Inflammatory macrophage (primary cell): ENCODE measurements around the gene CCDC69.
A peak's percentile ranks its signal among the peaks of the same experiment; 100 is the strongest.
"Not testable (repeated sequence)": the region's sequence is repeated elsewhere in the genome, so short reads cannot be mapped to it uniquely, and the experiment has no call there.

Experiments used
- DNase-seq, 2 donors: peaks; one replicate each; pipeline ENCODE4 v3.0.0-alpha.2; 2020 to 2022

The CCDC69 gene

DNA sequence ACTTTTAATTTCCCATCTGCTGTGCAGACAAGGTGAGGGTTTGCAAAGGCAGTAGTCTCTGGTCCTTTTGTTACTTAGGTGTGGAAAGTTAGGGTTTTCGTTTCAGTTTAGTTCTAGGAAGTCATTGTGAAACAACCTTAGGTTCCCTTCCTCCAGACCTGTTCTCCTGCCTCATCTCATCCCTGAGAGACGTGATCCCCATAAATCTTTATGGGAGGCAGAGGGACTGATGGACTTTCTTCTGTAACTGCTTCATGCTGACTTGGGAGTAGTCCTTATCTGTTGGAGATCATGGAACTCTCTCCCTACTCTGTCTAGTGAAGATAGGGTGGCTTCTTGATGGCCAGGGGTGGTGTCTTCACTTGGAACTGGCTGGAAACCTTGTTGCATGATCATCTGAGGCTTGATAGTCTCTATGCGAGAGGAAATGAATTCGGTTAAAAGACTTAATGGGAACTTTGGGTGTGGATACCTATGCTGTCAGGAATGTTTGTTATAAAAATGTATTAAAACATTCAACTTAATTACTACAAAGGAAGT lies 21.9 kb upstream of the CCDC69 start:
- DNase-seq, result no peak

DNA sequence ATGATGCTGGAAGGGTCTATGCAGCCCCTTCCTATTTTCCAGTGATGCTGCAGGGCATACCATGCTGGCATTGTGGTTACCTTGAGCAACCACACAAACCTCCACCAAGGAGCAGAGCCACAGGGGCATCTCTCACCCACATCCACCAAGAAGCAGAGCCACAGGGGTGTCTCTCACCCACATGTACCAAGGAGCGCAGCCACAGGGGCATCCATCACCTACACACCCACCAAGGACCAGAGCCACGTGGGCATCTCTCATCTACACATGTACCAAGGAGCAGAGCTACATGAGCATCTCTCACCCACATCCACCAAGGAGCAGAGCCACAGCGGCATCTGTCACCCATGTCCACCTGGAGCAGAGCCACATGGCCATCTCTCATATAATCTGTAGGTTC lies 20.3 kb upstream of the CCDC69 start:
- no peak for DNase-seq

DNA sequence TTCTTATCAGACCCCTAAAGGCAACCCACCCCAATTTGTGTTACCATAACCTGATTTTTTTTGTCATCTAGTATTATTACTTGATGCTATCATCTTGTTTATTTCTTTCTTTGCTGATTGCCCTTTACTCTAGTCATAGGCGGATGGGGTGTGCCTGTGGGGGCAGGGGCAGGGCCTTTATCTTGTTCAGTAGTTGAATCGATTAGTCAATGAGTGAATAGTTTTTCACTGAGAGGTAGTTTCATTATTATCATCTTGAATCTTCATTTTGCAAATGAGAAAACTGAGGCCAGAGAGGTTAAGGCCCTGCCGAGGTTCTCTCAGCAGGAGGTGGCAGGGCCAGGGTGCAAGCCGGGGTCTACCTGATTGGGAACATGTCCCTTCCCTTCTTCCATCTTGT lies 19.7 kb upstream of the CCDC69 start:
- no peak for DNase-seq

DNA sequence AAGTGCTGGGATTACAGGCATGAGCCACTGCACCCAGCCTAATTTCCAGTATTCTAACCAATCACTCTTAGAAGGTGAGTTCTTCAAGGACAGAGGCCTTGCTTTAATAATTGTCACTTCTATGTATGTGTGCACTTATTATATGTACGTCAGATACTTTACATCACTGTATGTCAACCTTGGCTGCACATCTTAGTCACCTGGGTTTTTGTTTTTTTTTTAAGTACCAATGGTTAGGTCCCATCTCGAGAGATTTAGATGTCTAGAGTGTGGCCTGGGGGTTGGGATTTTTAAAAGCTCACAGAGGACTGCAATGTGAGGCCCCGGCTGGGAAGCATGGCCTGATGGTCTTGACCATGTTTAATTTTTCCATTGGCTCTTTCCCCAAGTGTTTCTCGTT lies 19.2 kb upstream of the CCDC69 start:
- no peak for DNase-seq

DNA sequence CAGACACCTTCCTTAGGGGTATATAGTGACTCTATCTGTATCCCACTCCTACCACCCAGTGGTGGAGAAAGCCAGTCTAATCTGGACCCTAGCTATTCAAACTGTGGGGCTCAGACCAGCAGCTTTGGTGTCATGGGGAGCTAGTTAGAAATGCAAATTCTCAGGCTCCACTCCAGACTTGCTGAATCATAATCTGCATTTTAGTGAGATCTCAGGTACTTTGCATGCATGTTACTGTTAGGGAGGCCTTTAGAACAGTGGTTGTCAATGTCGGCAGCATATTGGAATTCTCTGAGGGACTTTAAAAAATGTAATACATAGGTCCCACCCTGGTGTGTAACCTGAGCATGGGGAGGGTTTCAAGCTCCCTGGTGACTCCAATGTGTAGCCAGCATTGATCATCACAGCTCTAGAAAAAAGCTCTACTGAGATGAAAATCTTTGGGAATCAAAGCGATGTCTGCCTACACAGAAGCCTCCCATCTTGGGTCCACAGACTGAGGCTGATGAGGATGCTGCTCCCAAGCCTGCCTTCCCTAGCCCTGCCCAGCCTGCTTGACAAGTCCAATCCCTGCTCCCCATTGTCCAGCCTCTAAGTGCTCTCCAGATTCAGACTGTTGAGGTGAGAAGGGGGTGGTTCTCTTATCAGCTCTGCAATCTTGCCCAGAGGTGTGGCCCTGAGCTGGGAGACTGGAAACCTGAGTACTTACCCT lies 17.2 kb upstream of the CCDC69 start:
- DNase-seq, result no peak

DNA sequence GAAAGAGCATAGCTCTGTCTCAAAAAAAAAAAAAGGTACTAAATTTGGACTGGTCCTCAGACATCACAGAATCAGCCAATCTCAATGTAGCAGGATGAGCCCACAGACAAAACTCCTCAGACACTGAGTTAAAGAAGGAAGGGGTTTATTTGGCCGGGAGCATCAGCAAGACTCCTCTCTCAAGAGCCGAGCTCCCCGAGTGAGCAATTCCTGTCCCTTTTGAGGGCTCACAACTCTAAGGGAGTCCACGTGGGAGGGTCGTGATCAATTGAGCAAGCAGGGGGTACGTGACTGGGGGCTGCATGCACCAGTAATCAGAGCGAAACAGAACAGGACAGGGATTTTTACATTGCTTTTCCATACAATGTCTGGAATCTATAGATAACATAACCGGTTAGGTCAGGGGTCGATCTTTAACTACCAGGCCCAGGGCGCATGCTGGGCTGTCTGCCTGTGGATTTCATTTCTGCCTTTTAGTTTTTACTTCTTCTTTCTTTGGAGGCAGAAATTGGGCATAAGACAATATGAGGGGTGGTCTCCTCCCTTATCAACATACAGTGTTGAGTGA lies 16.5 kb upstream of the CCDC69 start:
- not testable (repeated sequence) for DNase-seq

DNA sequence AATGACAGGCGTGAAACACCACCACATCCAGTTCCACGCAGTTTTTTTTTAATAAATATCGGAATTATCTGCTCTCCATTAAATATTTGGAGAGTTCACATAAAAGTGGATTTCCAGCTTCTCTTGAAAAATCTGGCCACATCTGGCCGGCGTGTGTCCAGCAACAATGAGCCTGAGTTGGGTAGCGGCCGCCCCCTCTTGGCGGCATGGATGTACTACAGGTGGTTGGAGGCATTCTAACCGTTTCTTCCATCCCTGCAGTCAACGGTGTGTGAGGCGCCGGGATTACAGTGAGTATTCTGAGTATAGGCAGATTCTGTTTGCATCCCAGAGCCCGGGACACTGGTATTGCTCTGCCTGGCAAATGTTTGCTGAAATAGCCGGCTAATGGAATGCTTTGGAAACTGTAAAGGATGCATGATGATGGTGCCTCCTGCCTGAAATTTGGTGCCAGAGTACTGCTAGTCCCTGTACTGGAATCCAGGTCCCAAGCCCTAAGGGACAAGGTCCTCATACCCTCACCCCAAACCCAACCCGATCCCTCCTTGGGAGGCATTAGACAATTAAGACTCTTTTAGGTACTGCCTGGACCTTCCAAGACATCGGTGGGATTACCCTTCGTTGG lies 15.5 kb upstream of the CCDC69 start:
- peak; percentile 77 to 83 for DNase-seq

DNA sequence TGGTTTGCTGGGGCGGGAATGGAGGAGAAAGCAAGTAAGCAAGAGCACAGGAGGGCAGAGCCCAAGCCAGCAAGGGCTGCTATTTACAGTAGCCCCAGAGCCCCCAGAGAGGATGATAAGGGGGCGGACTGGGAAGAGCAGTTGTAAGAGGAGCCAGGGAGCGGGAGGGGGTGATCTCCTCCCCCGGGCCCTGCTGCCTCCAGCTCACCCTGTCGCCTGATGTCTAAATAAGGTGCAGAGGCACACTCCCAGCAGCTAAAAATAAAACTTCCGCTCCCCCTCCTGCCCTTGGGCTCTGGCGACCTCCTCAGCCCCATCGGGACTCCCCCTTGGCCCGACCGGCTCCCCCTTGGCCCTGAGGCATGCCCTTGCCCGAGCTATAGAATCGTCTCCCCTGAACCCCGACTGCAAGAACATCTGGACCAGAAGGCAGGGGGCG lies 14.4 kb upstream of the CCDC69 start:
- no peak for DNase-seq

DNA sequence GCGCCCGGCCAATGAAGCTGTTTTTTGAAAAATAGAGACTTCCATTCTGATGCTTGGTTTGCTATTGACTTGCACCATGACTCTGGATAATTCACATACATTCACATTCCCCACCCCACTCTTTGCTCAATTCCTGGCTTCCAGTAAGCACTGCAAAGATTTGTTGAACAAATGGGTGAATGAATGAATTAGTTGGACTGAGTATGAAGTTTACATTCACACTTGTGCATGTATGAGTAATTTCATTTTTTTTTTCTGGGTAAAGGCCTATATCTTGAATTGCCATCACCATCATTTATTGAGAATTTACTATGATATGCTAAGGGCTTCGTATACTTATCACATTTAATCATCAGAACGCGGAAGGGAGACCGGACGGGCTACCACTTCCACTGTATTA lies 13.8 kb upstream of the CCDC69 start:
- no peak for DNase-seq

DNA sequence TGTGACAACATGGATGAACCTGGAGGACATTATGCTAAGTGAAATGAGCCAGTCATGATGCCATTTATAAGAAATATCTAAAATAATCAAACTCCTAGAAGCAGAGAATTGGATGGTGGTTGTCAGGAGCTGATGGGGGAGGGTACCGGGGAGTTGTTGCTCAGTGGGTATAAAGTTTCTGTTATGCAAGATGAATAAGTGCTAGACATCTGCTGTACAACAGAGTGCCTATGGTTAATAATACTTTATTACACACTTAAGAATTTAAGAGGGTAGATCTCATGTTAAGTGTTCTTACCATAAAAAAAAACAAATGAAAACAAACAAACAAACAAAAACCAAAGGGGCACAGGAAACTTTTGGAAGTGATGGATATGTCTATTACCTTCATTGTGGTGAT lies 13.0 kb upstream of the CCDC69 start:
- no peak for DNase-seq

DNA sequence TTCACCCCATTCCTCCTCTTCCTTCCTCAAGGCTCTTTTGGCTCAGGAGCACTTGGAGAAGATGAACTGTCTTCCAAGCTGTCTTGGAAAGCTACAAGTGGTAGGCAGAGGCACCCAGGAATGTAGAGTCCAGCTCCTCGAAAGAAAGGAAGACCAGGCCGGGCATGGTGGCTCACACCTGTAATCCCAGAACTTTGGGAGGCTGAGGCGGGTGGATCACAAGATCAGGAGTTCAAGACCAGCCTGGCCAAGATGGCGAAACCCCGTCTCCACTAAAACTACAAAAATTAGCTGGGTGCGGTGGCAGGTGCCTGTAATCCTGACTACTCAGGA lies 11.3 kb upstream of the CCDC69 start:
- DNase-seq, result not testable (repeated sequence)

DNA sequence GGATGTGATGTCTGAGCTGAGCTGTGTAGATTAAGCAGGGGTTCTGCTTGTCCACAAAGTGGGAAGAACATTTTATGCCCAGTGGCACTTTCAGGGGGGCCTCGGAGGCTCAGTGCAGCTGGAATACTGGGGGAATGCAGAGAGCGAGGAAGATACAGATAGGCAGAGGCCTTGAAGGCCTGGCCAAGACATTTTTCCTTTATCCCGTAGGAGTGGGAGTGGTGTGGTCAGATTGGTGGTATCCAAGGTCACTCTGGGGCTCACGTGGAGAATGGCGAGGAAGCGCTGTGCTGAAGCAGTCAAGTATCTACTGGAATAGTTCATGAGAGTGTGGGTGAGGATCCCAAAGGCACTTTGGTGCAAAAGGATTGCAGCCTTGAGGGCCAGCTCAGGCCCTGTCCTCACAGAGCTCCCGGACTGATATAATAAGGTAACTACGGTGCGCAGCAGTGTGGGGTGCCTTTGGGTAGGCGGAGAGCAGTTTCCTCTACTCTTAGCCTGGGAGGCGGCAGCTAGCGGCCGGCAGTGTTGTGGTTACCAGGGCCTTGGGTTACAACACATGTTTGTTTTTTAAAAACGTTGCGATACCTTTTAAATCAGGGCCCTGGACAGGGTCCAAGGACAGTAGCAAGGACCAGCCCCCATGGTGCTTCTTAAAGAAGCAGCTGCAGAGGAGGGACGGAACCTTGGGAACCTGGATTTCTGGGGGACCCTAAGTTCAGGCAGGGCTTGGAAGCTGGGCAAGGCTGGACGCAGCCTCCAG lies 10.8 kb upstream of the CCDC69 start:
- peak; percentile 71 to 86 for DNase-seq

DNA sequence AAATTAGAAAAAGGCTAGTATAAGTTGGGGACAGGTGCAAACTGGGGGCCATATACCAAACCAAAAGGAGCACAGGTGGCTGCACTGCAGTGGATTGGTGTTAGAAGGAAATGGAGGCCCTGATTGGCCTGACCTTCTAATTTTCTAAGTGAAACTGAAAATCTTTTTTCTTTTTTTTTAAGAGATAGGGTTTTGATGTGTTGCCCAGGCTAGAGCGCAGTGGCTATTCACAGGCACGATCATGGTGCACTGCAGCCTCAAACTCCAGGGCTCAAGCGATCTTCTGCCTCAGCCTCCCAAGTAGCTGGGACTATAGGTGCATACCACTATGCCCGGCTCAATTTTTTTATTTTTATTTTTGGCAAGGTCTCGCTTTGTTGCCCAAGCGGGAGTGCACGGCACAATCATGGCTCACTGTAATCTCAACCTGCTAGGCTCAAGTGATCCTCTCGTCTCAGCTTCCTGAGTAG lies 9.8 kb upstream of the CCDC69 start:
- DNase-seq, result no peak

DNA sequence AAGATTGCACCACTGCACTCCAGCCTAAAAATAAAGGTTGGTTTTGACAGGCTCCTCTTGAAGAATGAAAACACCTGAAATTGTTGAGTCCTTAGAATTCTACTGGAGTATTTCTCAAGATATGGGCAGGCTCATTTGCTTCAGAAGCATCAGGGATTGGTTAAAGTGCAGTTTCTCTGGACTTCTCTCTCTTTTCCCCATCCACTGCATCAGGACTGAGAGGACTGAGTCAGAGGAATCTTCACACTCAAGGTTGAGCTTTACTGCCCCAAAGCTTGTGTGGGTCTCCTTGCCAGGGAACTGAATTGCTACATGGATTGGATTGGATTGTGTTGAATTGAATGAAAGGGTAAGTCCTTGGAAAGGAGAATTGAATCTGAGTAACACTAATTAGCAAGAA lies 7.5 kb upstream of the CCDC69 start:
- no peak for DNase-seq

DNA sequence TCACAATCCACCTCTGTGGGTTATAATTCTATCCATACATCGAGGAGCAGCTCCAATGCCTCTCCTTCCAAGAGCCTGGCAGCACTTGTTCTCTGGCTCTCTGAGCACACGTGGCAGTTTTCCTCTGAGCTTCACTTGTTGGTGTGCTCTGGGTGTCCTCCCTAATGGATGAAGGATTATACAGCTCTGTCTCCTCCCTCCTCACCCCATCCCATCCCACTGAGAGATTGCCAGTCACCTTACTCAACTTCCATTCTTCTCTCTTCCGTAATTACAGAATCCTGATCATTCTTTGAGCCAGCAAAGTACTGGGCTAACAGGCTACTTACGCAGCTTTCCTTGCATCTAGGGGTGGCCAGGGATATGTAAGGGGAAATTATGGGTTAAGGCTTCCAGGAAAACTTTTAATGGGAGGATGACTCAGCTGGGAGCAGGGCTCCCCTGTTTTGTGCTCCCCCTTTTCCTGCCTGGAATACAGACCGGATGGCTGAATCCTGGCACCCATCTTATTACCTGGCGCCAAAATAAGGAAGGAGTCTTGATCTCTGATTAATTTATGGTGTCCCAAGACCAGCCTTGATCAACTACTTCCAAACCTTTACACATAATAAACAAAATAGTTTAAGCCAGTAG lies 6.3 kb upstream of the CCDC69 start:
- DNase-seq, result no peak

DNA sequence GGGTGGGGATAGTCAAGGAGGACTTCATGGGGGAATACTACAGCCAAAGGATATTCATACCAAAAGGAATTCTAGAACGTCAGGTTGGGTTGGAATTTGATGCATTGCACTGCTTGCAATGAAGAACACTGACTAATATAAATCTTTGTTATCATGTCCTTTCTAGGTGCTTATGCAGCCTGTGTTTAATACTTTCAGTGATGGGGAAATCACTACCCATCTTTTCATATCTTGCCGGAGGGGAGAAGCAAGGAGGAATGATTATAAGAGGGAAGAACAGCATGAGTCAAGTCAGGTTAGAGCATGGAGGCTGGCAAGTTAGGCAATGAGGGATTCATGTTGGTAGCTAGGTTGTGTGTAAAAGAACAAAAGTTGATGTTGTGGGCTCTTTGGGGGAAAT lies 5.1 kb upstream of the CCDC69 start:
- no peak for DNase-seq

DNA sequence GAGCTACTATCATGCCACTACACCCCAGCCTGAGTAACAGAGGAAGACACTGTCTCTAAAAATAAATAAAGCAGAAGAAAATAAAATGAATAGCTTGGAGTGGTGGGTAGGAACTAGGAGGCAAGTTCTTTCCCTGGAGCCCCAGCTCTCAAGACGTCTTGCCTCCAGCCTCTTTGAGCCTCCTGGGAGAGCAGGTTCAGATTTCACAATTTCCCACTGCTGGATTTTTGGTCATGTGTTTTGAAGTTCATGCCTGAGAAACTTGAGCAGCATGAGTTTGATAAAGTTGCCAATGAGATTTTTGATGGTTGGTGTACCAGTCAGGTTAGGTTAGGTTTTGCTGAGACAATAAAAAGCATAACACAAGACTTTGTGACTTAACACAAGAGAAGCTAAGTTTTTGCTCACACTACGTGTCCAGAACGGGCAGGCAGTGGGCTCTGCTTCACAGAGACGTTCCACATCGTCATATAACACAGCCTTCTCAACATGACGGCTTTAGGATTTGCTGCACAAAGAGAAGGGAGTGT lies 4.1 kb upstream of the CCDC69 start:
- DNase-seq, result no peak

DNA sequence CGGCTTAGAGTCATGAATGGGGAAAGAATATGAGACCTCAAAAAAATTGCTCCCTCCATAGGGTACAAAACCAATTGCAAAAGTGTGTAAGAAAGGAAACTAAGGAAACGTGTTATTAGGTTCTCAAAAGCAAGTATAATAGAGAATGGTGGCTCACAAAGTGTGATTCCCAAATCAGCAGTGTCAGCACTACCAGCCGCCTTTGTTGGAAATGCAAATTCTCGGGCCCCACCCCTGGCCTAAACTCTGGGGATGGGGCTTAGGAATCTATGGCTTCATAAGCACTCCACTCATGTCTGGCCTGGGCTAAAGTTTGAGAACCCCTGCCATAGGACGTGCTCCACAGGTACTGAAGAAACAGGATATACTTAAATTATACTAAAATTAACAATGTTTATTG lies 1.6 kb upstream of the CCDC69 start:
- DNase-seq, result no peak

DNA sequence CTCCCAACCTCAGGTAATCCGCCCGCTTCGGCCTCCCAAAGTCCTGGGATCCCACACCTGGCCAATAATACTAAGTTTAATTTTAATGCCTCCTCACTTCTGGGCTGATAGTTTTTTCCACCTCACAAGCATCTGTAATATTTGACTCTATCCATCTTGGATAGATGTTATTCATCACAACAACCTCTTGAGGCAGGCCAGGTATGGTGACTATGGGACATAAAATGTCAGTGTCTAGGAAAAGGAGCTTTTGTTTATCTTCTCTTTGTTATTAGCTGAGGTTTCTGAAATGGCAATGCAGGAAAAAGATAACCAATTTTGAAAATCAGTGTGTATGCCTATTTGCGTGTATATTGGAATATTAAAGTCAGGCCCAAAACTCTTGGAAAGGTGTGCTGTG lies 1.2 kb upstream of the CCDC69 start:
- no peak for DNase-seq

DNA sequence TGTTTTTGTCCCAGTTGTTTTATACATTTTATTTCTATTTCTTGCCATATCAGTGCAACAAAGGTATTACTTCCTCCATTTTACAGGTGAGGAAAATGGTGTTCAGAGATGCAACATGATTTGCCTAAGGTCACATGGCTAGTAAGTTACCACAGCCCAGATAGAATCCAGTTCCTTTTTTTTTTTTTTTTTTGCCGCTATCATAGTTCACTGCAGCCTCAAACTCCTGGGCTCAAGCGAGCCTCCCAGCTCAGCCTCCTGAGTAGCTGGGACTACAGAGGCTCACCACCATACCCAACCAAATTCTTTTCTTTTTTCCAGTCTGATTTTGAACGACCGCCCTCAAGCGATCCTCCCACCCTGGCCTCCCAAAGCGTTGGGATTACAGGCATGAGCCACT lies 480 bp upstream of the CCDC69 start:
- DNase-seq, result peak in 1 of 2 donors; percentile 38

DNA sequence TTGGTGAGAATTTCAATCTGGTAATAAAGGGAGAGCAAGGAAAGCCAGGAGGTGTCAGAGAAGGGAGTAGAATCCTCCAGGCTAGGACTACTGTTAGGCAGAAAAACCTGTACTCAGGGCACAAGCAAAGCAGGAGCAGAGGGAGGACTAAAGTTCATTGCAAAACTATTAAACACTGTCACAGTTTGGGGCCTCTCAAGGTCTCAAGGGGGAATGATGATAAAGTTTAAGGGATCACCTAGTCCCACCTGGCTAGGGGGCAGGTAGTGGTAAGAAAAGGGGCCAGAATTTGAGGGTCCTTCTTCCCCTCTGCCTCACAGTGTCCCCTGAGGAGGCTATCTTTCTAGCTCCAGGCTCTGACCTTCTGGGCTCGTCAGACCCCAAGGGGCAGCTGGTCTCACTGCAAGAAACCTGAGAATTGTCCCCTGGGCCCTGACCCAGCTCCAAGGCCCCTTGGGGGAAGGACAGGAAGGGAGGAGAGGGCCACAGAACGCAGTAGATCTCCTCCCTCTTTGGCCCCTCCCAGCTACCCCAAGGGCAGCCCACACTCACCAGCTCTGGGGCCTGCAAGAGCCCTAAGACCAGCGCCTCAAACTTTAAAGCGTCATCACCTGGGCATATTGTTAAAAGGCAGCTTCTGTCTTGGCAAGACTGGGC lies 974 bp downstream of the CCDC69 start:
- peak in 1 of 2 donors; percentile 9 for DNase-seq
